ENCODE results near the gene C1QA.

DNA sequence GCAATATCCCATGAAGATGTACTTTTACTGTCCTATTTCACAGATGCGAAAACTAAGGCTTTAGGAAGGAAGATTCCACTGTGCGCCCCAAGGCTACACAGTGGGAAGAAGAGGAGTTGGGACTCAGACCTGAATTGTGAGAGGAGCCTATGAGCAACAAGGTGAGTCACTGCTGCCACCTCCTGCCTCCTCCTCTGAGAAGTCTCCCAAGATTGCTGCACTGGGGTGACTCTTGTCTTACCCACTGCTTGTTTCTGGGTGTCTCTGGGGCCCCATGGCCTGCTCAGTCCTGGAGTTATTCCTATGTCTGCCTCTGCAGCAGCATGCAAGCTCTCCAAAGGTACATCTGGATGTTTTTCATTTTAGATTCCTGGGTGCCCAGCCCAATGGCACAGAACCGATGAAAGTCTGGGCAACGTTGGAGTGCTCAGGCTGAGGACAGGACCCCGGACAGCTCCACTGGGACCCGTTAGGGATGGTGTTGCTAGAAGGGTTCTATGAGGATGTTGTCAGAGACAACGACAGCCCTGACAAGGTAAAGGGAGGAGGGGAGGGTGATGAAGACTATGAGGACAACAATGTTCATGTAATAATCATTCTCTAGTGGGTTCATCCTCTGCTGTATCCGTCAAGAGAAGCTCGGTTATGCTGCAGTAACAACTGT, 11.0 kb upstream of the C1QA start:
- TF ChIP-seq, protein P1, sequence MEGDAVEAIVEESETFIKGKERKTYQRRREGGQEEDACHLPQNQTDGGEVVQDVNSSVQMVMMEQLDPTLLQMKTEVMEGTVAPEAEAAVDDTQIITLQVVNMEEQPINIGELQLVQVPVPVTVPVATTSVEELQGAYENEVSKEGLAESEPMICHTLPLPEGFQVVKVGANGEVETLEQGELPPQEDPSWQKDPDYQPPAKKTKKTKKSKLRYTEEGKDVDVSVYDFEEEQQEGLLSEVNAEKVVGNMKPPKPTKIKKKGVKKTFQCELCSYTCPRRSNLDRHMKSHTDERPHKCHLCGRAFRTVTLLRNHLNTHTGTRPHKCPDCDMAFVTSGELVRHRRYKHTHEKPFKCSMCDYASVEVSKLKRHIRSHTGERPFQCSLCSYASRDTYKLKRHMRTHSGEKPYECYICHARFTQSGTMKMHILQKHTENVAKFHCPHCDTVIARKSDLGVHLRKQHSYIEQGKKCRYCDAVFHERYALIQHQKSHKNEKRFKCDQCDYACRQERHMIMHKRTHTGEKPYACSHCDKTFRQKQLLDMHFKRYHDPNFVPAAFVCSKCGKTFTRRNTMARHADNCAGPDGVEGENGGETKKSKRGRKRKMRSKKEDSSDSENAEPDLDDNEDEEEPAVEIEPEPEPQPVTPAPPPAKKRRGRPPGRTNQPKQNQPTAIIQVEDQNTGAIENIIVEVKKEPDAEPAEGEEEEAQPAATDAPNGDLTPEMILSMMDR (IDR thresholded peaks at IDR 0.05; ENCODE audit: poor library complexity, severe bottlenecking) = no peak
- TF ChIP-seq TAF1 (IDR thresholded peaks at IDR 0.05; ENCODE audit: low read depth) (no peak), EZH2 (IDR thresholded peaks at IDR 0.05; ENCODE audit: borderline replicate concordance, insufficient read depth, low read length, poor library complexity, severe bottlenecking) (no peak), SMC3 (conservative IDR thresholded peaks at IDR 0.05; ENCODE audit: poor library complexity) (no peak), RAD21 (conservative IDR thresholded peaks at IDR 0.05) (no peak), EP300 (conservative IDR thresholded peaks at IDR 0.05; ENCODE audit: poor library complexity, severe bottlenecking) (no peak)

All from neural cell (in vitro differentiated cells).